Measurements from ENCODE around the gene TANGO2.

TANGO2 gene

DNA sequence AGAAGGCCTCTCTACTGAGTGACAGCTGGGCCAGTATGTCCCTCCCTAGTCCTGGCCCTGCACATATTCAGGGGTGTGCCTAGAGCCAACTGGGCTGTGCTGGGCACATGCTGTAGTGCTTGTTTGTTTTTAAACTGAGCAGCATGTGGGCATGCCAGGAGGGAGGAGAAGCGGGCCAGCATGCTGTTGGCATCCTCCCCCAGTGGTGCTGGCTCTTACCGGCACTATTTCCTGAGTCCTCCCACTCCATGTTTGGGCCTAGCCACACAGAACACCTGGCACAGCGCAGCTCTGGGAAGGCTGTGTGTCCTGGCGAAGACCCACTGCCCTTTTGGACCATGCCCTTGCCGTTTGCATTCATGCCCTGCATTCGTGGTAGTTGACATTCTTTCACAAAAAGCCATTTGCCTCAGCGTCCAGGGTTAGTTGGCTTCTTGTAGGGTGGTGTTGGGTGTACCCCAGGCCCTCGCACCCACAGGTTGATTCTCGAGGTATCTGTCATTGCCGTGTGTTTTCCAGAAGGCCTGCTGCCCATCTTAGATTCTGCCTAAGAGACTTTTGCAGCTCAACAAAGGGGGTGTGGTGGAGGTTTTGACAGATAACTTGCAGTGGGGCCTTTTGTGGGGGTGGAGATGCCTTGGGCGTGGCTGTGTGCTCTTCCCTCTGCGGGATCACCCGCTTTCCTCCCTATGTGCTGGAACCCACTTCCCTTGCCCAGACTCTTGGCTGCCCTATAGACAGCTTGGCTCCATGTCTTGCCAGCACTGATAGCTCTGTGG, 72.7 kb downstream of the TANGO2 start:
- Mint-ChIP-seq H3K36me3 (ENCODE audit: low read depth) (peaks cover 97% of the 10 kb centered on the region), H3K4me3 (no peak overlapping the region), H3K9me3 (peaks cover 17% of the 10 kb centered on the region), H3K4me1 (no peaks in the 10 kb centered on the region), H3K27ac (no peak overlapping the region), H3K27me3 (ENCODE audit: low read depth) (no peaks in the 10 kb centered on the region)
- TF ChIP-seq, protein P1, sequence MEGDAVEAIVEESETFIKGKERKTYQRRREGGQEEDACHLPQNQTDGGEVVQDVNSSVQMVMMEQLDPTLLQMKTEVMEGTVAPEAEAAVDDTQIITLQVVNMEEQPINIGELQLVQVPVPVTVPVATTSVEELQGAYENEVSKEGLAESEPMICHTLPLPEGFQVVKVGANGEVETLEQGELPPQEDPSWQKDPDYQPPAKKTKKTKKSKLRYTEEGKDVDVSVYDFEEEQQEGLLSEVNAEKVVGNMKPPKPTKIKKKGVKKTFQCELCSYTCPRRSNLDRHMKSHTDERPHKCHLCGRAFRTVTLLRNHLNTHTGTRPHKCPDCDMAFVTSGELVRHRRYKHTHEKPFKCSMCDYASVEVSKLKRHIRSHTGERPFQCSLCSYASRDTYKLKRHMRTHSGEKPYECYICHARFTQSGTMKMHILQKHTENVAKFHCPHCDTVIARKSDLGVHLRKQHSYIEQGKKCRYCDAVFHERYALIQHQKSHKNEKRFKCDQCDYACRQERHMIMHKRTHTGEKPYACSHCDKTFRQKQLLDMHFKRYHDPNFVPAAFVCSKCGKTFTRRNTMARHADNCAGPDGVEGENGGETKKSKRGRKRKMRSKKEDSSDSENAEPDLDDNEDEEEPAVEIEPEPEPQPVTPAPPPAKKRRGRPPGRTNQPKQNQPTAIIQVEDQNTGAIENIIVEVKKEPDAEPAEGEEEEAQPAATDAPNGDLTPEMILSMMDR (IDR thresholded peaks at IDR 0.05; ENCODE audit: unreplicated experiment in 3 of 3): no peak

DNA sequence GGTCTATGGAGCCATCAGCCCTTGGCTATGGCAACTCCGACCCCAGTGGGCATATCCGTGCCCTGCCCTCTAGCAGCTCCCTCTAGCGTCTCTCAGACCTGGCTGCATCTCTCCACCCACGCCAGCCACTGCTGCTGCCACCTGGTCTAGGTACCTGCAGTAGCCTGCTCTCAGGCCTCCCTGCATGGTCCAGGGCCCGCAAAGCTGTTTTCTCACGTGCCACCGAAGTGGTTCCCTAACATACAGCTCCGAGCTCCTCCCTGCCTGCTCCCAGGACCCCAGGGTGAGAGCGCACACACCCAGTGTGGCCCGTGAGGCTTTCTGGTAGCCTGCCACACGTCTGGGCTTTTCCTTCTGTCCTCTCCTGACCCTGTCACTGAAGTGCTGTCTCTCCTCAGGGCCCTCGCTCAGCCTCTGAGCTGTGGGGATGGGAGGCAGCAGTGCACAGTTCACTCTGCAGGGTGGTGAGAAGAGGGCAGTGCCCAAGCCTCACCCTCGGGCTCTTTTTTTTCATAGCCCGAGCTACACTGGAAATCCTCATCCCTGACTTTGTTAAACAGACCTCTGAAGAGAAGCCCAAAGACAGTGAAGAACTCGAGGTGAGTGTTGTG, 73.4 kb downstream of the TANGO2 start:
- Mint-ChIP-seq H3K36me3 (ENCODE audit: low read depth) (peaks cover 97% of the 10 kb centered on the region), H3K27ac (no peak overlapping the region), H3K9me3 (peaks cover 17% of the 10 kb centered on the region), H3K4me1 (no peaks in the 10 kb centered on the region), H3K27me3 (ENCODE audit: low read depth) (no peaks in the 10 kb centered on the region), H3K4me3 (no peak overlapping the region)
- TF ChIP-seq, protein P1 (IDR thresholded peaks at IDR 0.05; ENCODE audit: unreplicated experiment in 3 of 3): no peak

DNA sequence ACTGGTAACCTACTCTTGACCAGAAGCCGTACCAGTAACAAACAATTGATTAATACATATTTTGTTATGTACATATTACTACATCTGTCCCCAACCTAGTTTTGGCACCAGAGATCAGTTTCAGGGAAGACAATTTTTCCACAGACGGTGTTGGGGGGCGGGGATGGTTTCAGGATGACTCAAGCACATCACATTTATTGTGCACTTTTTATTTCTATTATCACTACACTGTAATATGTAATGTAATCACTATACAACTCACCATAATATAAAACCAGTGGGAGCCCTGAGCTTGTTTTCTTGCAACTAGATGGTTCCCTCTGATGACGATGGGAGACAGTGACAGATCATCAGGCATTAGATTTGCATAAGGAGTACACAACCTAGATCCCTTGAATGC, 74.6 kb downstream of the TANGO2 start:
- Mint-ChIP-seq H3K9me3 (peaks cover 17% of the 10 kb centered on the region), H3K4me3 (no peak overlapping the region), H3K4me1 (no peaks in the 10 kb centered on the region), H3K27ac (no peak overlapping the region), H3K36me3 (ENCODE audit: low read depth) (peaks cover 99% of the 10 kb centered on the region), H3K27me3 (ENCODE audit: low read depth) (no peaks in the 10 kb centered on the region)
- TF ChIP-seq, protein P1 (IDR thresholded peaks at IDR 0.05; ENCODE audit: unreplicated experiment in 3 of 3): no peak

DNA sequence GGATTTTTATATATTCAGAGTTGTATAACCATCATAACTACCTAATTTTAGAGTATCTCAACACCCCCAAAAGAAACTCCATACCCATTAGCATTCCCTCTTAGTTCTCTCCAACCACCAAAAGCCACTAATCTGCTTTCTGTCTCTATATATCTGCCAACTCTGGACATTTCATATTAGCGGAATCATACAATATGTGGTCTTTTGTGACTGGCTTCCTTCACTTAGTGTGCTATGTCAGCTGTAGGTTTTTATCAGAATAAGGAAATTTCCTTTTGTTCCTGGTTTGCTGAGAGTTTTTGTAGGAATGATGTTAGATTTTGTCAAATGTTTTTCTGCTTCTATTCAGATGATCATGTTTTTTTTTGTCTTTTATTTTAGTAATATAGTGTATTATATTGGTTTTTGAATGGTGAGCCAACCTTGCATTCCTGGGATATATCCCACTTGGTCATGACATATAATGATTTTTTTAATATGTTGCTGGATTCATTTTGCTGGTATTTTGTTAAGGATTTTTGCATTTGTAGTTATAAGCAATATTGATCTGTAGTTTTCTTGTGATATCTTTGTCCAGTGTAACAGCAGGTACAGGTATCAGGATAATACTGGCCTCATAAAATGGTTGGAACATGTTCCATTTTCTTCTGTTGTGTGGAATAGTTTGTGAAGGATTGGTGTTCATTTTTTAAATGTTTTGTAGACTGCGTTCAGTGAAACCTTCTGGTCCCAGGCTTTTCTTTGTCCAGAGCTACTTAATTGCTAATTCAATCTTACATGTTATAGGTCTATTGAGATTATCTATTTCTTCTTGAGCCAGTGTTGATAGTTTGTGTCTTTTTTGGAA, 75.9 kb downstream of the TANGO2 start:
- no peaks in the 10 kb centered on the region for H3K27me3 Mint-ChIP-seq (ENCODE audit: low read depth)
- H3K27ac Mint-ChIP-seq: no peak overlapping the region
- H3K9me3 Mint-ChIP-seq: peaks cover 17% of the 10 kb centered on the region
- TF ChIP-seq, protein P1 (IDR thresholded peaks at IDR 0.05; ENCODE audit: unreplicated experiment in 3 of 3): no peak
- H3K36me3 Mint-ChIP-seq (ENCODE audit: low read depth): peaks cover 95% of the 10 kb centered on the region
- no peak overlapping the region for H3K4me3 Mint-ChIP-seq
- H3K4me1 Mint-ChIP-seq: no peaks in the 10 kb centered on the region

DNA sequence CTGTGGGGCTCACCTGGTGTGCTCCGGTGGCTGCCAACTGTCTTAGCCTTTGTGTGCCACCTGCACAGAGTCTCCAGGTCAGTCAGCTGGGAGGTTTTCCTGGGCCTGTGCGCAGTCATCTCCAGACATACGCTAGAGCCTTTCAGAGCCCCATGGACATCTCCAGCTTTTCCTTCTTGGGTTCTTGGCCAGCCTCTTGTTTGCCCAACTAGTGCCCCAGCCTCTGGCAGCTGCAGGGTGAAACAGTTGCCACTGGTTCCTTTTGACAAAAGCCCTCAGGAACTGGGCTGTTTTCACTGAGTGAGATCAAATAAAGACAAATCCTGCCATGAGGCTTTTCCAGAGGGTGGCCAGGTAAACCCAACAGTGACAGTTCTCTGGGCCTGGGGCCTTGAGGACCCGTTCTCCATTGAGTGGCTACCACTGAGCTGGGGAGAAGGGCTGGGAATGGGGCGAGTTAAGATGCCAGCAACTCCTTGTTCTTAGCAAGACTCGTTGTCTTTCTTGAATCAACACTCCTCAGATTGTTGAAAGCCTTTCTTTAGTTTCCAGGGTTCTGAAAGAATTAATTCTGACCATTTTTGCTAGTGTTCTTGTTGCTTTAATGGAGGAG, 78.3 kb downstream of the TANGO2 start:
- peaks cover 7% of the 10 kb centered on the region for H3K4me1 Mint-ChIP-seq
- H3K4me3 Mint-ChIP-seq: no peak overlapping the region
- TF ChIP-seq, protein P1 (IDR thresholded peaks at IDR 0.05; ENCODE audit: unreplicated experiment in 3 of 3): no peak
- no peaks in the 10 kb centered on the region for H3K27me3 Mint-ChIP-seq (ENCODE audit: low read depth)
- H3K27ac Mint-ChIP-seq: no peak overlapping the region
- peaks cover 17% of the 10 kb centered on the region for H3K9me3 Mint-ChIP-seq
- peaks cover 89% of the 10 kb centered on the region for H3K36me3 Mint-ChIP-seq (ENCODE audit: low read depth)
